TTC549 (cell line): ENCODE results near the gene ABHD17A.
"Not testable (repeated sequence)": the region's sequence is repeated elsewhere in the genome, so short reads cannot be mapped to it uniquely, and the experiment has no call there.

Experiments used
- FAIRE-seq: peaks from 2 replicates; lab custom pipeline; 2012; peaks lifted over from hg19 to GRCh38; lab: Jason Lieb, UNC

ABHD17A gene

DNA sequence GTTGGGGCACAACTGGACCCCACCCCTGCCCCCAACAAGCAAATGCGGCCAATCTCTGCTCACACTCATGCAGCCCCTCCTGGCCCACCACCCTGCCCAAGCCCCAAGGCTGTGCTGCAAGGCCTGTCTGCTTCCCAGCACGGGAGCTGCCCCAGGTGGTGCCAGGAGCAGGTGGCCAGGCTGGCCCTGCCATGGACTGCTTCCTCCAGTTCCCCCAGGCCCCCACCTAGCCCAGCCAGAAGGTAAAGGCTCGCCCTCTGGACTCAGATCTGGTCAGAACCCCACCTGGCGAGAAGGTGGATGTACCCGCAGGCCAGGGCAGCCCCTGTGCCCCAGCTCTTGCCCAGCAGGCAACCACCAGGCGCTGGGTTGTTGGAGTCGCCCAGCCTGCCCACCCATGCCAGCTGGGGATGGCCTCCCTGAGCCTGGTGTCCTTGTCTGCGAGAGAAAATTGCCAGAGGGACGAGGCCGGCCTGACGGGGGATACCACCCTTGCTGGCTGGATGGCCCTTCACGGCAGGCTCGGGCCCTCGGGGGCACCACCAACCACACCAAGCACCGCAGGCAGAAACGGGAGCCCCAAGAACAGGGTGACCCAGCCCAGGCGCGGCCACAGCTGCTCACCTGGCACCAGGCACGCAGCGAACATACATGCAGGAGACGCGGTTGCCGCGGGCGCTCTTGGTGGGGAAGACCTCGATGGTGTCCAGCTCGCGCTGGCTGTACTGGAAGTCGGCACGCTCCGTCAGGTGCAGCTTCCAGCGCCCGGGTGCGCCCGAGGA is 4.5 kb downstream of the ABHD17A start:
- FAIRE-seq, result no peak

DNA sequence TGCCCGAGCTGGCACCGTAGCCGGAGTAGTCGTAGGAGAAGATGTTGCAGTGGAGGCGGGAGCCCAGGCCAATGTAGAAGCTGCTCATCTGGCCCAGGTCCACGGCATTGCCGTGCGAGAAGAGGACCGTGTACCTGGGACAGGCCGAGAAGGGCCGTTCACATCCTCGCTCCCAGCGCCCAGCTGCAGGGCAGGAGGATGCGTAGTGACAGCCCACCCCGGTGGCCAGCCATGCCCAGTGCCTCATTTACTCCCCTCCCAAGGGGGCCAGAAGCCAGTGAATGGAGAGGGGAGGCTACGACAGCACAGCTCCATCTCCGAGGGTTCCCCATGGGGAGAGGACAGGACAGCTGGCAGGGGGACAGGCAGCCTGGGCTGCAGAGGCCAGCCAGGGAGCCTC is 5.3 kb downstream of the ABHD17A start:
- FAIRE-seq, result not testable (repeated sequence)

DNA sequence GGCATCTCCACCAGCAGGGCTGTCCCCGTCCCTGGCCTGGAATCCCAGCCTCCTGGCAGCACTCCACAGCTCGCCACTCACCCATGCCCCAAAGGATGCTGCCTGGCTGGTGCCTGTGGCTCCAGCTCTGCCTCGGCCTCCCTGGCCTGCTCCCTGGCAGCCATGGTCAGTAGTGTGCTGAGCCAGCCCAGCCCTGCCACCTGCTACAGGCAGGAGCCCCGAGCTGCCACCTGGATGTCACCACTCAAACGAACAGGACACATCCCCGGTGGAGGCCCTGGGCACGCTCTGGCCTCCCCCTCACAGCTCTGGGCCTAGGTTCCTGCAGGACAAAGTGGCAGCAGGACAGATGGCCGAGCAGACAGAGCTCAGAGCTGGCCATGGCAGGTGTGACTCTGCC is 6.7 kb downstream of the ABHD17A start:
- not testable (repeated sequence) for FAIRE-seq

DNA sequence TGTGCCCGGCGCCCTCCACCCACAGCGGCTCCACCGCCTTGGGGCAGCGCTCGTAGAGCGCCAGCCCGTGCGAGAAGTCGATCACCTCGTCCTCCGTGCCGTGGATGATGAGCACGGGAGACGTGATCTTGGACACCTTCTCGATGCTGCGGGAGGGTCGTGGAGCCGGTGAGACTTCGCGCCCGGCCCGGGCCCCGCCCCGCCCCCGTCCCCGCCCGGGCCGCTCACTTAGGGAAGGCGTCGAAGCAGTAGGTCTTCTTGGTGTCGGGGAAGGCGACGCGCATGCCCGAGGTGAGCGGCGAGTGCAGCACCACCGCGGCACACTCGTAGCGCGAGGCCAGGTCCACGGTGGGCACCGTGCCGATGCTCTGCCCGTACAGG is 8.0 kb downstream of the ABHD17A start:
- FAIRE-seq, result not testable (repeated sequence)

DNA sequence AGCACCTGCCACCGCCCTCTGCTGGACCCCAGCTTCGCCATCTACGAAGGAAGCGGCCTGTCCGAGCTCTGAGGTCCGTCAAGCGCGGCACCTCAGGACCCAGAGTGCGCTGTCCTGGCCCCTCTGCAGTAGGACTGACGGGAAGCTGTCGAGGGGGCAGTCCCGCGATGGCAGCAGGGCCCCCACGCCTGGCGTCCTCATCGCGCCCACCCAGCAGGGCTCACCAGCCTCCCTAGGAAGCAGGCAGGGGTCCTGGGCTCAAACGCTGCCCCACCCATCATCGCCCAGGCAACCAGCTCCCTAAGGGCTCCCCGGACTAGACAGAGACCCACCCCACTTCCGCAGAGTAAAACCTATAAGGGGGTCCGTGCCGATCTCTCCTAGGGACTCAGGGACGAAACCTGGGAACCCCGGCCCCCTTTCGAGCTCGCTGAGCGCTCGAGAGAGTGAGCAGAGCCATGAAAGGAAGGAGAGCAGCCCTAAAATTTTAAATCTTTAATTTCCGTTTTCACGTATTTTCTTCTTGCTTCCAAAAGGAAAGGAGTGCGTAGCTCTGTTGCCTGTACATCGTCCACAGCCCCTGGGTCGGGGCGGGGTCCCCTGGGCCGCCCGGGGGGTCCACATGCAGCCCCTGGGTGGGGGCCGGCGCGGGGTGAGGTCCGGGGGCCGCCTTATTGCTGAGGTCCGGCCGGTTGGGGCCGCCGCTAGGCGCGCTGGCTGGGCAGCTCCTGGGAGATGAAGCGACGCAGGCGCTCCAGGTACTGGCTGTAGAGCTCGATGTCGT is 8.6 kb downstream of the ABHD17A start:
- not testable (repeated sequence) for FAIRE-seq

DNA sequence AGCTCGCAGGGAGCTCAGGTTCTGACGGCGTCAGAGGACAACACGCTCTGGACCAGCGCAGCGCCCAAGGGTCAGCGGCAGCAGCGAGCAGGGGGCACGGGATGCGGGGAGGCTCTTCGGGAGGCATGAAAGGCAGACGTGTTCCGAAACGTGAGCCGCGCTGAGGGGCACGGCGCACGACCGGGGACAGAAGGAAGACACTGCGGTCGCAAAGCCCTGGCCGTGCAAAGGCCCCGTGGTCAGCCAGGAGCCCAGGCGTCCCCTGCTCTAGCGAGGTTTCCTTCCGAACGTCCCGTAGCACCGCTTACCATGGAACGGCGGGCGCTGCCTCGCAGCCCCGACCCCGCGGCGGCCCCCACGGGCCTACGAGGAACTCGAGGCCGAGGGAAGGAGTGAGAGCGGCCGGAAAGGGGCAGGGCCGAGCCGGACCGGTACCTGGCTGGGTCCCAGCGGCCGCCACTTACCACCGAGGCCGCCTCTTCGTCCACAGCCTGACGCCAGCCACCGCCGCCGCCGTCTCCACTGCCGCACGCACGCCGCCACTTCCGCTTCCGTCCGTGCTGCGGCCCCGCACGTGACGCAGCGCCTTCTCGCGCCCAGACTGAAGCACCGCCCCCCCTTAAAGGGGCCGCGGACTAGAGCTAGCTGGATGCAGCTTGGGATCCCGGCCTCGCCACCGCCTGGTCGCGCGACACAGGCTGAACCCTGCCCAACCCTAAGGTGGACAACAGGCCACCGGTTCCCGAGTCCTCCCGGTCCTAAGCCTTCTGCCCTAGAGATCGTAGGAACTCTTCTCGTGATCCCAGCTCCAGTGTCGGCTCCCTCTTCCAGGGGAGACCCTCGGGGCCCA is 9.4 kb downstream of the ABHD17A start:
- FAIRE-seq, result no peak

DNA sequence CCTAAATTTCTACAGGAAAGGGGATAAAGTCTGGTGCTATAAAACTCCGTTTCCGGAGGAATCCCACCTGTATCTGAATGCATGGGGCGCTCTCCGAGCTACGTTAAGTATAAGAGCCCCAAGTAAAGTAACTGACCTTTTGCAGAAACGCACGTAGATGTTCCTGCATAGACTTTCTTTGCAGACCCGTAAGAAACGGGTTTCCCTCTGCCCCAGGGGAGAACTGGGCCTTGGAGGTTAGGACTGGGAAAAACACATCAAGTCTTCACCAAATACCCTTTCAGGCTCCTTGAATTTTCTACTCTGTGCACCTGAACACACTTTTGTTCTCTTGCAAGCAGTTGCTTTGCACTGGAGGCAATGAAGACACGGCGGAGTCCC is 10.0 kb downstream of the ABHD17A start:
- FAIRE-seq, result not testable (repeated sequence)

DNA sequence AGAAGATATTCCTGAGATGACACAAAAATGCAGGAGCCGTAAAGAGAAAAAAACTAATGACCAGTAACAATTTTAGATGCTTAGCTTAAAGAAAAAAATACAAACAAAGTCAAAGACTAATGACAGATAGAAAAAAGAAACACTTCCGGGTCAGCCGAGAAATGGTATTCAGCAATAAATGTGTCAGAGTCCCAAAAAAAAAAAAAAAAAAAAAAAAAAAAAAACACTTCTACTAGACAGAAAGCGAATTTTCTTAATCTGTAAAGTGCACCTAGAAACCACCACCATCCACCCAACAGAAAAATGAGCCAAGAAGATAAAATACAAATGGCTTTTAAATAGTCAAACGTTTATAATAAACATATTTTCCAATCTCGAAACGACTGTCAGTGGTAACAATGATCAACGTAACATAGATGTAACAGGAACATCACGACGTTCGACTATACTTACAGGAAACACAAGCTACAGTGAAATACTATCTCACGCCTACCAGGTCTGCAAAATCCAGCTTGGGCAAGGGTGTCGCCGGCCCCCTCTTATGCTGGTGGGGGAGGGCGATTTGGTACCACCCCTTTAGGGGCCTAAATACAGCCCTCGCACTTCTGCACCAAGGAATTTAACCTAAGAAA is 10.6 kb downstream of the ABHD17A start:
- FAIRE-seq, result no peak

DNA sequence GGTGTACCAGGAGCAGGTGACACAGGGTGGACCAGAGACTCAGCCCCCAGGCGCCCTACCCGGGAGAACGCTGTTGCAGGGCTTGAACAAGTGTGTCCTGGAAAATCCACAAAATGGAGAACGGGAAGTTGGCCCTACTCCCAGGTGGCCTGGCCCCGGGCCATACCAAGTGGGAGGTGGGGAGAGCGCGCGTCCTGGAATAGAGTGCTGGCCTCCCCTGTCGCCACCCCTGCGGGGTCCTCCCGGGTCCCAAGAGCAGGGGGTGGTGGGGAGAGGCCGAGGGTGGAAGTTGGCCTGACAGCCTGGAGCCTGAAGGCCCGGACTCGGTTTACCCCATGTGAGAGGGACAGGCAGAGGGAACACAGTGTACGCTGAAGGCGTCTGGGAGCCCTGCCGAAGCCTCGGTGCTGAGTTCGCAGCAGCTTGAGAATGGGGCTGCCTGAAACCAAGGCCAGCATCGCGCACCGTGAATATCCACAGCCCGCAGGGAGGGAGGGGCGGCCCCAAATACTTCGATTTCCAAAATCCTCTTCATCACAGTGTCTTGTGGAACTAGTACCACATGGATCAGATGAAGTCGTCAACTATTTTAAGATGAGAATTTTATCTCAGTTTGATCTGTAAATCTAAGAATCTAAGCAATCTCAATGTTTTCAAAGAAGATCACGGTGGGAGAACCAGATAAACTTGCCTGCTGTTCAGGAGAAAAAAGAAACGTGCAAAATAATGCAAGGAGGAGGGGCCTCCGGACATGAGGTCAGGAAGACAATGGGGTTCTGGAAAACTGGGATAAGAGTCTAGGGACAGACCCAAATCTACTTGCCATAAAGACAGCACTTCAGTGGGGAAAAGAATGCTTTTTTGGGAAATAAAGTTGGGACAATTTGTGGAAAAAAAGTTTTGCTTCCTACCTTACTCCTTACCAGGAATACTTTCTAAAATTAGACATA is 11.5 kb downstream of the ABHD17A start:
- FAIRE-seq, result no peak

DNA sequence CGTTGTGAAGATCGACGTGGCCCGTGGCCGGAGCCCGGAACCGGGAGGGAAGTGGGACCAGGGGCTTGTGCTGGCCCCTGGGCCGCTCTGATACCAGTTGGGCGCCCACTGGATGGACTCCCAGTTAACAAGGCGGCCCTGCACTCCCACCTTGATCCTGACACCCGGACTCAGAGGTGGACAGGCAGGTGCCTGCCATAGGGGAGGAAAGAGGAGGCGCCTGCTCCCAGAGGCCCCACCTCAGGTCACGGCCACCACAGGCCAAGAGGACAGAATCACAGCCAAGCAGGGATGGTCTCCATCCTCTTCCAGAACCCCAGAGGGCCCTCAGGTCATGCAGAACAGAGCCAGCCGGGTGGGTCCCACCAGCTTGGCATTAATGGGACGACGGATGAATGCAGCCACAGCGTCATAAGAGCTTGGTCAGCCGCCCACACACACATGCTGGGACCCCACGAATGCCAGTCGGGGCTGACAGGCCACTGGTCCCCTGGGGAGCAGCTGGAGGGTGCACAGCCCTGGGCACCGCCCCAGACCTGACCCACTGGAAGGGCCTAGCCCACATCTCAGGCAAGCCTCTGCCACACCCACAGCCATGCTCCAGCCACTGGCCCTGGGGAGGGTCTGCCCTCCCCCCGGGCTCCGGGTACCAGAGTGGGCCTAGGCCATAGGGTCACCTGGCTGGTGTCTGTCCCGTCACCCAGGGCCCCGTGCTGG is 12.3 kb downstream of the ABHD17A start:
- no peak for FAIRE-seq

DNA sequence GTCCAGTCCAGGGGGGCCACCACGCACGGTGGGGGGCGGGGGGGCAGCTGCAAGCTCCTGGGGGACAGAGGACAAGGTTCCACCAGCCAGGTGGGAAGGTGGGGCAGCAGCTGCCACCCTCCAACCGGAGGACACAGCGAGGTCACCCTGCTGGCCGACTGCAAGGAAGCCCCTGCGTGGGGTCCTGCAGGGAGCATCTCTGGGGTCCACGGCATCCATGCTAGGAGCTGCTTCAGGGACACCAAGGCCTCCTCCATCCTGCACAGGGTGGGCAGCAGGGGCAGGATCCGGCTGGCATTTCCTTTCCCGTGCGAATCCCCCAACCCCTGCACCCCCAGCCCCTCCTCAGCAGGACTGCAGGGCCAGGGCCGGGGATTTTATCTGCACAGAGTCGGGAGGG is 13.7 kb downstream of the ABHD17A start:
- no peak for FAIRE-seq

DNA sequence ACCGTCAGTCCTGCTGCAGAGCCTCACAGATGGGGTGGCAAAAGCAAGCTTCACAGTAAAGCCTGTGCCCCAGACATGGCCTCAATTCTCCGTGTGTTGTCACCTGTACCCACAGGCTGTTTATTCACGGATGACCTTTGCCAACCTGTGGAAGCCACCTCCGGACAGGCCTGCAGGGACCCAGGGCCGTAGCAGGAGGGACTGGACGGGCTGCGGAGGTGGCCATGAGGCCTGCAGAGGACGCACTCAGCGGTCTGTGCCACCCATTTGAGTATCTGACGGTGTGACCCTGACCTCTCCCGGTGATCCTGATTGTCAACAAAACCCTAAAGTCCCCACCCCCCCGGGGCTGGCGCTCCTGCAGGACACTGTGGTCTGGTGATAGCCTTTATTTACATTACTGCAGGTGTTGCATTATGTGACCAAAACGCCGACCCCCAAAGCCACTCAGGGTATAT is 14.1 kb downstream of the ABHD17A start:
- FAIRE-seq, result no peak

DNA sequence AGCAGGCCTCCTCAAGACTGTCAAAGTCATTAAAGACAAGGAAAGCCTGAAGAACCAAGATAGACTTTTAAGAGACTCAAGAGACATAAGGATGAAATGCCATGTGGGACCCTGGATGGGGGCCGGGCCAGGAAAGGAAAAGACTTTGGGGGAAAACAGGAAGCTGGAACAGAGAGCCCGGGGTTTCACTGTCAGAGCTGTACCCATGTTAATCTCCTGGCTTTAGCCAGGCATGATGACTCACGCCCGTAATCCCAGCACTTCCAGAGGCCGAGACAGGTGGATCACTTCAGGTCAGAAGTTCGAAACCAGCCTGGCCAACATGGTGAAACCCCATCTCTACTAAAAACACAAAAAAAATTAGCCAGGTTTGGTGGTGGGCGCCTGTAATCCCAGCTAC is 16.3 kb downstream of the ABHD17A start:
- FAIRE-seq, result no peak

DNA sequence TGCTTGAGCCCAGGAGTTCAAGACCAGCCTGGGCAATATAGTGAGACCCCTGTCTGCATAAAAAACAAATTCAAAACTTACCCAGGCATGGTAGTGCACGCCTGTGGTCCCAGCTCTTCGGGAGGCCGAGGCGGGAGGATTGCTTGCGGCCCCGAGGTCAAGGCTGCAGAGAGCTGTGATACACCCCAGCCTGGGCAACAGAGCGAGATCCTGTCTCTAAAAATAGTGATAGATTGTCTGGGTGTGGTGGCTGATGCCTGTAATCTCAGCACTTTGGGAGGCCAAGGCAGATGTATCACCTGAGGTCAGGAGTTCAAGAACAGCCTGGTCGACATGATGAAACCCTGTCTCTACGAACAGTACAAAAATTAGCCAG is 18.0 kb downstream of the ABHD17A start:
- no peak for FAIRE-seq

DNA sequence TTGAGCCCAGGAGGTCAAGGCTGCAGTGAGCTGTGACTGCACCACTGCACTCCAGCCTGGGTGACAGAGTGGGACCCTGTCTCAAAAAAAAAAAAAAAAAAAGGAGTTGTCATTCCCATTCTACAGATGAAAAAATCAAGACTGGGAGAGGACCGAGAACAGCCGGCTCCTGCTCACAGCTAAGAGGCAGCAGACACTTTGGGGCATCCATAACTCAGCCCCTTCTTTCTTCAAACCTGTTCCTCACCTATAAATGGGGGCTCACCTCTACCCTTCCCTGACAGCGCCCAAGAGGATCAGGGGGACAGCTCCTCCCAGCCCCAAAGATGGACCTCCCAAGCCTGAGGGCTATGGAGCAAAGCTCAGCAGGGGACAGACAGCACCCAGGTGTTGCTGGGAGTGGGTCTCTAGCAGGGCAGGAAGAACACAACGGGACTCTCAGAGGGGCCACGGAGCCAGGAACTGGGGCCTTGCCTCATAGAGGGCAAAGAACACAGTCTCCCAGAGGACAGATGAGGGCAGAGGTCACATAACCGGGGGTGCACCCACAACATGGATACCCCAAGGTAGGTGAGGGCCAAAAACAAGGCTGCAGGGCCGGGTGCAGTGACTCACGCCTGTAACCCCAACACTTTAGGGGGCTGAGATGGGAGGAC is 18.5 kb downstream of the ABHD17A start:
- FAIRE-seq, result no peak

DNA sequence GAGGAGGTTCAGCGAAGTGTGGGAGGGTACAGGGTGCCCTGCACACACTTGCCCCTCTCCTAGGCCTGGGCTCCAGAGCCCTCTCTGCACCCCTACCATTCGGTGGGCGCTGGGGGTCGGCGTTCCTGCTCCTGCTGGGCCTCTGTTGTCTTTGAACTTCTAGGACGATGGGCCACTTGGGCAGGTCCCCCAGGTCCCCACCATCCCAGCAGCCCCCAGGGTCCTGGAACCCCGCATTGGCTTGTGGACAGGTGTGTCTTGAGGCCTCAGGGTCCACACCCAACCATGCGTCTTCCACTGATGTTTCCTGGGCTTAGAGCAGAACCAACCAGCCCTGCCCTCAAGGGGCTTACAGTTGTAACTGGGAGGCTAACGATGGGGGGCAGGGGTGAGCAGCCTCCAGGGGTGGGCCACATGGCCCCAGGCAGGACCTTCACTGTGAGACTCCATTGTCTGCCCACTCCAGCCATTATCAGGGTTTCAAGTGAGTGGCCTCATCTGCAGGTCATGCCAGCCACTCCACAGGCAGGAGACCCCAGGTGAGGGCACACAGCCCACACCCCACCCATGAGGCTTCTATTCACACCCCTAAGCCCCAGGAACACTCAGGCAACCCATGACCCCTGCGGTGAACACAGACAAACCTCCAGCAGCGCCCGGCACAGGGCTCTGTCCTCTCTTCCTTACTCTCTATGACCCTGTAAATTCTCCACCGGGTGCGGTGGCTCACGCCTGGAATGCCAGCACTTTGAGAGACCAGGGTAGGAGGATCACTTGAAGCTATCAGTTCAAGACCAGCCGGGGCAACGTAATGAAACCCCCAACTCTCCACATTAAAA is 19.9 kb downstream of the ABHD17A start:
- FAIRE-seq, result no peak

DNA sequence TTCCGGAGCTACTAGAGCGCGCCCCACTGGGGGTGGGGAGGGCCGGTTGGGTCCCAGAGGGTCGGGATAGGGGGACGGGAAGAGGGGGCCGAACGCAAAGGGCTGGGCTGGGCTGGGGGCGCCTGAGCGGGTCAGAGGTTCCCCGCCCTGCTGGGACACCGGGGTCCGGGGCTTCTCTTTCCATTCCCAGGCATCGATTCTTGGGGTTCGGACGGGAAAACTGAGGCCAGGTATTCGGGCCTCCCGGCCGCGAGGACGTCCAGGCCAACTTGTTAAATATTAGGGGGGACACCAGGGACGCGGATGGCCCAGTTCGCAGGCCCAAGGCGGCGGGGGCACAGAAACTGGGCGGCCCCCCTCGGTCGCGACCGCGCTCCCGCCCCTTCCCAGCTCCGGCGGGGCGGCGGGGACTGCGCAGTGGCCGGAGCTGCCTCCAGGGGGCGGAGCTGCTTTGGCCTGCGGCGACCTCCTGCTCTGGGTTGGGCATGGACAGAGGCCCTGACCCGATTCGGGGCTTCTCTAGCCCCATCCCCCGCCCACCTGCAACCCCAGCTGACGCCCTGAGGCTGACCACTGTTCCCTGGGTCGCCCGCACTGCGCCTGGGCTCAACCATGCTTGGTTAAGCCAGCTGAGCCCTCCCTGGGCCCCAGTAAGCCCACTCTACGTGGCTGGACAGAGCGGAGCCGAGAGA is 20.7 kb downstream of the ABHD17A start:
- FAIRE-seq, result no peak
